Osteocyte (in vitro differentiated cells): ENCODE results near the gene OPN1SW. TPM values are rescaled to one million over a fixed set of nuclear protein-coding genes. Genes with fewer than 3 reads are reported as not detected.

Experiments
- DNase-seq: peaks from one replicate; pipeline ENCODE4 v3.0.0; 2021; ENCODE audit warnings: mixed read lengths; ENCODE audit not compliant: unreplicated experiment; ENCODE audit errors: extremely low spot score
- H3K27ac Mint-ChIP-seq: one replicate; pipeline ENCODE4 v1.8.0; 2021; ENCODE audit warnings: mild to moderate bottlenecking, mixed read lengths; ENCODE audit not compliant: unreplicated experiment
- H3K27me3 Mint-ChIP-seq: one replicate; pipeline ENCODE4 v1.8.0; 2021; ENCODE audit warnings: mixed read lengths; ENCODE audit not compliant: unreplicated experiment
- H3K36me3 Mint-ChIP-seq: one replicate; pipeline ENCODE4 v1.8.0; 2021; ENCODE audit warnings: mixed read lengths; ENCODE audit not compliant: unreplicated experiment
- H3K4me1 Mint-ChIP-seq: one replicate; pipeline ENCODE4 v1.8.0; 2021; ENCODE audit warnings: mixed read lengths; ENCODE audit not compliant: unreplicated experiment
- H3K4me3 Mint-ChIP-seq: one replicate; pipeline ENCODE4 v1.8.0; 2021; ENCODE audit warnings: mild to moderate bottlenecking, moderate library complexity, mixed read lengths; ENCODE audit not compliant: unreplicated experiment
- H3K9me3 Mint-ChIP-seq: one replicate; pipeline ENCODE4 v1.8.0; 2021; ENCODE audit warnings: mixed read lengths; ENCODE audit not compliant: unreplicated experiment
- long read RNA-seq: library from polyadenylated mRNA; unstranded; transcript quantifications from one replicate; pipeline ENCODE4 v2.0.0, GENCODE V29; 2021
- total RNA-seq: library from RNA; stranded (reverse); gene quantifications from 2 replicates; pipeline ENCODE4 v1.2.1, GENCODE V29; 2021
- TF ChIP-seq, protein P1 (sequence below): fragments of 200-600 bp; sonication (generic); IDR thresholded peaks from 2 replicates; pipeline ENCODE4 v1.5.0; 2021; ENCODE audit warnings: antibody characterized with exemption, mild to moderate bottlenecking, moderate library complexity

OPN1SW gene, protein sequence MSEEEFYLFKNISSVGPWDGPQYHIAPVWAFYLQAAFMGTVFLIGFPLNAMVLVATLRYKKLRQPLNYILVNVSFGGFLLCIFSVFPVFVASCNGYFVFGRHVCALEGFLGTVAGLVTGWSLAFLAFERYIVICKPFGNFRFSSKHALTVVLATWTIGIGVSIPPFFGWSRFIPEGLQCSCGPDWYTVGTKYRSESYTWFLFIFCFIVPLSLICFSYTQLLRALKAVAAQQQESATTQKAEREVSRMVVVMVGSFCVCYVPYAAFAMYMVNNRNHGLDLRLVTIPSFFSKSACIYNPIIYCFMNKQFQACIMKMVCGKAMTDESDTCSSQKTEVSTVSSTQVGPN
- not detected in 2 replicates for total RNA-seq
- long read RNA-seq, partial matches to known transcripts, result 0 of 1 reads
- long read RNA-seq, other reads (novel, unspliced or antisense), result 1 of 1 reads

DNA sequence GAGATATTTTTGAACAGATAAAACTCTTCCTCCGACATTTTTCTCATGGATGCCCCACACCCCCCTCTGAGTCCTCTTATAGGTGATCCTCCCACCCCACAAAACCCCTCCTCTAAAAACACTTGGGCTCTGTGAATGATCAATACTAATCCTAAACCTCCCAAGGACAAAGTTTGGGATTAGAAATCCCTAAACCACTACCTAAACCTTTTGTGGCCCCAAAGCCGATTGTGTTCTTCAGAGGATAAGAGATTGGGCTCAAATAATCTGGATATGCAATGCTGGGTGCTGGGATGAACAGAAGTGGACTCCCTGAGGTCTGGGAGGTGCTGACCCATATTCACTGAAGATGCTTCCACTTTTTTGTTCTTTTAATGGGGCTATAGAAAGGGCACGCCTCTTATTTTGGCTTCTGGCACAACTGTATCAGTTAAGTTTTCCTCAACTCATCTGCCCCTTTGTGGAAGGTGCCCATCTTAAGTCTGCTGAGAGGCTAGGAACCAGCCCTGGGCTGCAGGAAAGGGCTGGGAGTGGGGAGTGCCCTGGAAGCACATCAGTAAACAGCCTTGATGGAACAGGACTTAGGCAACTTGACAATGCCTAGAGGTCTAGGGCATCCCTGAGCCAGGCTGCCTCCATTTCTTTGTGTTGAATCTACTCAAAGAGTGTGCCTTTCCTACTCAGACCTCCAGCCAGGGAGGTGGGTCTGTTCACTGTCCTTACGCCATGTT lies at the start of gene OPN1SW:
OPN1SW (minus strand) TSS at position 51 of the 731 bp plus-strand sequence; CDS start at position 38, 13 bp downstream.
- Mint-ChIP-seq H3K27ac (peak within 1 kb of the TSS; percentile 66), H3K9me3 (peaks cover 18% of the 10 kb centered on the region), H3K4me1 (peaks cover 17% of the 10 kb centered on the region), H3K27me3 (no peaks in the 10 kb centered on the region), H3K4me3 (no peak within 1 kb of the TSS), H3K36me3 (peaks cover 38% of the 10 kb centered on the region)
- TF ChIP-seq, protein P1, sequence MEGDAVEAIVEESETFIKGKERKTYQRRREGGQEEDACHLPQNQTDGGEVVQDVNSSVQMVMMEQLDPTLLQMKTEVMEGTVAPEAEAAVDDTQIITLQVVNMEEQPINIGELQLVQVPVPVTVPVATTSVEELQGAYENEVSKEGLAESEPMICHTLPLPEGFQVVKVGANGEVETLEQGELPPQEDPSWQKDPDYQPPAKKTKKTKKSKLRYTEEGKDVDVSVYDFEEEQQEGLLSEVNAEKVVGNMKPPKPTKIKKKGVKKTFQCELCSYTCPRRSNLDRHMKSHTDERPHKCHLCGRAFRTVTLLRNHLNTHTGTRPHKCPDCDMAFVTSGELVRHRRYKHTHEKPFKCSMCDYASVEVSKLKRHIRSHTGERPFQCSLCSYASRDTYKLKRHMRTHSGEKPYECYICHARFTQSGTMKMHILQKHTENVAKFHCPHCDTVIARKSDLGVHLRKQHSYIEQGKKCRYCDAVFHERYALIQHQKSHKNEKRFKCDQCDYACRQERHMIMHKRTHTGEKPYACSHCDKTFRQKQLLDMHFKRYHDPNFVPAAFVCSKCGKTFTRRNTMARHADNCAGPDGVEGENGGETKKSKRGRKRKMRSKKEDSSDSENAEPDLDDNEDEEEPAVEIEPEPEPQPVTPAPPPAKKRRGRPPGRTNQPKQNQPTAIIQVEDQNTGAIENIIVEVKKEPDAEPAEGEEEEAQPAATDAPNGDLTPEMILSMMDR, result no peak
- DNase-seq, result no peak

DNA sequence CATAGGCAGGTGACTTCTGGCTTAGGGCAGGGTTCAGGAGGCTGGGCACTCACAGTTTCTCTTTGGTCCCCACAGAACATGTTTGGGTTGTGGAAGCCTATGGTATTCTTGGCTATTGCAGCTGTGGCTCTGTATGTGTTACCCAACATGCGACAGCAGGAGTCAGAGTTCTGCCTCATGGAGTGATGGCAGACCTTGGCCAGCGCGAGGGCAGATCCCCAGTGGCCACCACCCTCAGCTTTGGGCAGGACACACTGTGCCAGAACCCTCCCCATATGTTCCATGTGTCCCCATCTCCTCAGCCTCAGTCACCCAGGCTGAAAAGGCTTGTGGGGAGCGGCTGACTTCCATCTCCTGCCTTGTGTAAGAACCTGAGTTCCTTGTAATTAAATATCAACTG lies 46.1 kb upstream of the OPN1SW start:
- no peaks in the 10 kb centered on the region for H3K9me3 Mint-ChIP-seq
- H3K4me3 Mint-ChIP-seq, result no peak overlapping the region
- peaks cover 2% of the 10 kb centered on the region for H3K4me1 Mint-ChIP-seq
- peaks cover 7% of the 10 kb centered on the region for H3K27me3 Mint-ChIP-seq
- TF ChIP-seq, protein P1, result no peak
- no peak for DNase-seq
- H3K36me3 Mint-ChIP-seq, result no peaks in the 10 kb centered on the region
- no peak overlapping the region for H3K27ac Mint-ChIP-seq

DNA sequence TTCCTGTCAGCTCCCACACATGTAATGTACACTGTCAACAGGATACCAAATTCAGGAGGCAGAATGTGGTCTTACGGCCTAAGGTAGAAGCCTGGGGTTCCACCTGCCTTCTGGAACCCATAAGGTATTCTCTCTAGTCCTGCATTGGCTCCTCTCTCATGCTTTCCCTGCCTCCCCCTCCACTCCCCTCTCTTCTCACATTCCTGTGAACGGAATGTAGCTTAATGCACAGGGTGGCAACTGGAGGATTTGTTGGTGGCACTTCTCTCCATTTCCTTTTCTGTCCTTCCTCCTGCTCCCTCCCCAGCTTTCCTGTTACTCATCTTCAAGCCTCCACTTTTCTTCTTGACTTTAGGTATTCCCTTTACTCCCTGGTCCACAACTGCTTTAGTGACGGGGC lies 43.1 kb upstream of the OPN1SW start:
- H3K36me3 Mint-ChIP-seq, result no peaks in the 10 kb centered on the region
- H3K4me1 Mint-ChIP-seq, result no peaks in the 10 kb centered on the region
- no peak overlapping the region for H3K27ac Mint-ChIP-seq
- H3K9me3 Mint-ChIP-seq, result no peaks in the 10 kb centered on the region
- H3K4me3 Mint-ChIP-seq, result no peak overlapping the region
- no peak for DNase-seq
- TF ChIP-seq, protein P1, result no peak
- H3K27me3 Mint-ChIP-seq, result peaks cover 14% of the 10 kb centered on the region

DNA sequence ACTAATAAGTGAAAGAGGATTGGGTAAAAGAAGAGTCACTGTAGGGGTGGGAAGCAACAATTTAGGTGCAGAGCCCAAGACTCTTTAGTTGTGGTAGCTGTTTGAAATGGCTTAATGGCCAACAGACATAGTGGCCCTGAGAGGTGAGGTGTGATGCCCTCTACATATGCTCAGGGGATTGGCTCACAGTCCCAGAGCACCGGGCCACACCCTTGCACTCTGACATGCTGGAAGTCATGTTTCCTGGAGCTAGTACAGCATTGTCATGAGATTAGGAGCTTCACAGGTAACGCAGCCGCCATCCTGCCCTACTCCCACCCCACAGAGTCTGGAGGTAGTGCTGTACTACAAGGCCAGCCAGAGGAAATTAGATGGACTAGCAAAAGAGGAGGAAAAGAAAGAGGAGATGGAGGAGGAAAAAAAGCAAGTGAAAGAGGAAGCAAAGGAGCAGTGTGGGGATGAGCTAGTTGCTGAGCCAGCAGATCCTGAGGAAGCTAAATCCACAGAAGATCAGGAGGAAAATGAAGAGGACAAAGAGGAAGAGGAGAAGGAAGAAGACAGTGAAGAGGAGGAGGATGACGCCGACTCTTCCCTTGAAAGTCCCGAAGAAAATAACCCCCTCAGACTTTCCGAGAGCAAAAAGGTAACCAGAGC lies 39.8 kb upstream of the OPN1SW start:
- Mint-ChIP-seq H3K4me3 (no peak overlapping the region), H3K4me1 (no peaks in the 10 kb centered on the region), H3K36me3 (no peaks in the 10 kb centered on the region), H3K27ac (no peak overlapping the region), H3K27me3 (peaks cover 14% of the 10 kb centered on the region), H3K9me3 (no peaks in the 10 kb centered on the region)
- TF ChIP-seq, protein P1, result no peak
- no peak for DNase-seq
